ENCODE results near the gene BCCIP.

GRCh38 chr10:125778556-125778955, 44.8 kb upstream of the BCCIP start:
- TF ChIP-seq CTCF (IDR thresholded peaks at IDR 0.05; ENCODE audit: low read depth, low read length, poor library complexity, severe bottlenecking): no peak
- no peak for TF ChIP-seq EZH2phosphoT487 (IDR thresholded peaks at IDR 0.05; ENCODE audit: borderline replicate concordance, low read length)

Data from DOHH2 (cell line).